NOMO-1 treated with DMSO at 0.1 percent for 48 hours (cell line): ENCODE measurements around the gene ZMIZ1.
A peak's percentile ranks its signal among the peaks of the same experiment; 100 is the strongest.

ENCODE experiments used
- DNase-seq: peaks from one replicate; lab custom pipeline; 2025; ENCODE audit not compliant: unreplicated experiment; lab: John Stamatoyannopoulos, UW

The ZMIZ1 gene

GRCh38 chr10:79183468-79183865 lies 114.7 kb downstream of the ZMIZ1 start:
- no peak for DNase-seq

GRCh38 chr10:79184145-79184625 lies 115.4 kb downstream of the ZMIZ1 start:
- DNase-seq: no peak

- no peak for DNase-seq
Measured at GRCh38 chr10:79184657-79185056, 115.9 kb downstream of the ZMIZ1 start.

- no peak for DNase-seq
Measured at GRCh38 chr10:79185067-79185774, 116.5 kb downstream of the ZMIZ1 start.

GRCh38 chr10:79185796-79186374 lies 117.1 kb downstream of the ZMIZ1 start:
- DNase-seq: no peak

GRCh38 chr10:79186486-79187120 lies 117.8 kb downstream of the ZMIZ1 start:
- no peak for DNase-seq

- no peak for DNase-seq
Measured at GRCh38 chr10:79187121-79187940, 118.6 kb downstream of the ZMIZ1 start.

GRCh38 chr10:79188154-79188965 lies 119.6 kb downstream of the ZMIZ1 start:
- DNase-seq: no peak

GRCh38 chr10:79189181-79189580 lies 120.4 kb downstream of the ZMIZ1 start:
- no peak for DNase-seq

GRCh38 chr10:79189853-79190435 lies 121.2 kb downstream of the ZMIZ1 start:
- no peak for DNase-seq

- no peak for DNase-seq
Measured at GRCh38 chr10:79190740-79191261, 122.0 kb downstream of the ZMIZ1 start.

GRCh38 chr10:79191951-79192676 lies 123.3 kb downstream of the ZMIZ1 start:
- no peak for DNase-seq

- no peak for DNase-seq
Measured at GRCh38 chr10:79192677-79193003, 123.9 kb downstream of the ZMIZ1 start.

- no peak for DNase-seq
Measured at GRCh38 chr10:79193694-79194382, 125.1 kb downstream of the ZMIZ1 start.

- peak; percentile 77 for DNase-seq
Measured at GRCh38 chr10:79195091-79195923, 126.5 kb downstream of the ZMIZ1 start.

- DNase-seq: peak; percentile 1
Measured at GRCh38 chr10:79196470-79197461, 128.0 kb downstream of the ZMIZ1 start.

- DNase-seq: no peak
Measured at GRCh38 chr10:79197558-79197957, 128.8 kb downstream of the ZMIZ1 start.
